ENCODE data around the gene JARID2. TPM values are rescaled to one million over a fixed set of nuclear protein-coding genes. Genes with fewer than 3 reads are reported as not detected.
A peak's percentile ranks its signal among the peaks of the same experiment; 100 is the strongest.

Gene JARID2
- total and polyA plus RNA-seq, 8 donors = 2.4 to 6.7 (median 3.7) TPM

- no peak for TF ChIP-seq CTCF (IDR thresholded peaks at IDR 0.05)
- no peak for FAIRE-seq
Measured at GRCh38 chr6:15520626-15521203, 274.8 kb downstream of the JARID2 start.

GRCh38 chr6:15521582-15521981 is 275.7 kb downstream of the JARID2 start:
- Histone ChIP-seq H3K4me3 (no peak overlapping the region), H3K27me3 (no peaks in the 10 kb centered on the region), H3K9me3 (no peaks in the 10 kb centered on the region), H3K27ac (peak overlapping the region in 2 of 4 donors; percentile 51 to 56), H3K36me3 (peaks cover 0 to 38% (median 11%) of the 10 kb centered on the region in 3 donors), H3K4me1 (peaks cover 0 to 7% (median 0%) of the 10 kb centered on the region in 3 donors)
- ATAC-seq (peak in 2 of 4 donors; percentile 9 to 14), FAIRE-seq (no peak), DNase-seq (no peak)
- no peak for TF ChIP-seq CTCF (IDR thresholded peaks at IDR 0.05)
- intact Hi-C loops (cut with DNase I) = no loop called here
- 61 to 65% methylated on average over 6 of the region's 6 CpGs for WGBS, 2 donors

More at GRCh38 chr6:15520626-15521203, 274.8 kb downstream of the JARID2 start:
- DNase-seq (no peak), ATAC-seq (no peak)
- intact Hi-C loops (cut with DNase I) = no loop called here
- Histone ChIP-seq H3K4me3 (no peak overlapping the region), H3K27me3 (no peaks in the 10 kb centered on the region), H3K9me3 (no peaks in the 10 kb centered on the region), H3K36me3 (peaks cover 0 to 38% (median 11%) of the 10 kb centered on the region in 3 donors), H3K27ac (no peak overlapping the region), H3K4me1 (peaks cover 0 to 7% (median 0%) of the 10 kb centered on the region in 3 donors)
- WGBS, 2 donors = 94 to 98% methylated on average over 20 of the region's 20 CpGs

GRCh38 chr6:15522026-15522425 is 276.2 kb downstream of the JARID2 start:
- Histone ChIP-seq H3K4me3 (no peak overlapping the region), H3K36me3 (peaks cover 0 to 38% (median 11%) of the 10 kb centered on the region in 3 donors), H3K27me3 (no peaks in the 10 kb centered on the region), H3K9me3 (no peaks in the 10 kb centered on the region), H3K4me1 (peaks cover 0 to 7% (median 0%) of the 10 kb centered on the region in 3 donors), H3K27ac (peak overlapping the region in 2 of 4 donors; percentile 51 to 56)
- no peak for TF ChIP-seq CTCF (IDR thresholded peaks at IDR 0.05)
- peak in 1 of 4 donors; percentile 6 for ATAC-seq
- no peak for FAIRE-seq
- intact Hi-C loops (cut with DNase I) = no loop called here
- 82 to 86% methylated on average over 9 of the region's 9 CpGs for WGBS, 2 donors
- DNase-seq = no peak

GRCh38 chr6:15522427-15522826 is 276.6 kb downstream of the JARID2 start:
- Histone ChIP-seq H3K36me3 (peaks cover 0 to 35% (median 11%) of the 10 kb centered on the region in 3 donors), H3K9me3 (no peaks in the 10 kb centered on the region), H3K4me3 (no peak overlapping the region), H3K27me3 (no peaks in the 10 kb centered on the region), H3K27ac (peak overlapping the region in 2 of 4 donors; percentile 51 to 56), H3K4me1 (peaks cover 0 to 7% (median 0%) of the 10 kb centered on the region in 3 donors)
- intact Hi-C loops (cut with DNase I) = no loop called here
- FAIRE-seq (no peak), DNase-seq (no peak), ATAC-seq (peak; percentile 49 to 80 (median 71))
- TF ChIP-seq CTCF (IDR thresholded peaks at IDR 0.05) = no peak
- WGBS, 2 donors = 67 to 71% methylated on average over 6 of the region's 6 CpGs

All from pancreas (tissue), 10 donors.